Fibroblast of skin of right biceps (primary cell): ENCODE measurements around the gene GRIA3.
A peak's percentile ranks its signal among the peaks of the same experiment; 100 is the strongest.

Experiments
- DNase-seq: peaks from one replicate; pipeline ENCODE4 v3.0.0-alpha.2; 2013

GRIA3 gene

DNA sequence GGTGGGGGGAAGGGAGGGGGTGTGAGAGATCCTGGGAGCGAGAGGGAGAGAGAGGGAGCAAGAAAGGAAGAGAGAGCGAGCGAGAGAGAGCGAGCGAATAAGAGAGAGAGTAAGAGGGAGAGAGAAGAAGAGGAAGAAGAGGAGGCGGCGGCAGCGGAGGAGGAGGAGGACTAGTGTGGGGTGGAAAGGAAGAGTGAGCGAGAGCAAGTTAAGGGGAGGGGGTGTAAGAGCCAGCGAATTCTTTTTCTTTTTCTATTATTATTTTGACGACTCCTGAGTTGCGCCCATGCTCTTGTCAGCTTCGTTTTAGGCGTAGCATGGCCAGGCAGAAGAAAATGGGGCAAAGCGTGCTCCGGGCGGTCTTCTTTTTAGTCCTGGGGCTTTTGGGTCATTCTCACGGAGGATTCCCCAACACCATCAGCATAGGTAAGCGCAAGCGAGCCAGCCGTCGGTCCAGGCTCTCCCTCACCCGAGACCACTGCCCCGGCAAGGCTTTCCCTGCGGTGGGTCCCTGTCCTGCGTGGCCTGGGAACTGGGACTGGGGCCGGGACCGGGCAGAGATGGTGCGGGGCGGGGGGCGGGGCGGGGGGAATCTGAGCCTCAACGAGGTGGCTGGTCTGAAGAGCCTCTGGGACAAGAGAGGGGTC is at the start of gene GRIA3:
TSS of gene GRIA3 (plus strand) at position 60 of the 647 bp plus-strand sequence. CDS start at position 318, 258 bp downstream.
- peak; percentile 73 for DNase-seq

DNA sequence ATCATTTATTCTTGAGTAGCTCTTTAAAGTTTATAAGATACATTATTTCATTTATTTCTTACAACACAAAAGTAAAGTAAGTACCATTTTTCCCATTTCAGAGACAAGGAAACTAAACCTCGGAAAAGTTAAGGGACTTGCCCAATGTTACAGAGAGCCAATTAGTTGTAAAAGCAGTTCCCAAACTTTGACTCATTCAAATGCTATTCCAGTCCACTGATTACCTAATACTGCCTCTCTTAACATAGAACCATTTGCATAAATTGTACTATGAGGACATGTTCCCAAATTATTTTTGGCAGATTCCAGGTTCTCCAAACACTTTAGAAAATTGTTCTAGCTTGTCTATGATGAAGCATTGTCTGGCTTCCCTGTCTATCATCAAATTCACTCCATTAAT is 45.6 kb upstream of the GRIA3 start:
- DNase-seq, result peak; percentile 53

DNA sequence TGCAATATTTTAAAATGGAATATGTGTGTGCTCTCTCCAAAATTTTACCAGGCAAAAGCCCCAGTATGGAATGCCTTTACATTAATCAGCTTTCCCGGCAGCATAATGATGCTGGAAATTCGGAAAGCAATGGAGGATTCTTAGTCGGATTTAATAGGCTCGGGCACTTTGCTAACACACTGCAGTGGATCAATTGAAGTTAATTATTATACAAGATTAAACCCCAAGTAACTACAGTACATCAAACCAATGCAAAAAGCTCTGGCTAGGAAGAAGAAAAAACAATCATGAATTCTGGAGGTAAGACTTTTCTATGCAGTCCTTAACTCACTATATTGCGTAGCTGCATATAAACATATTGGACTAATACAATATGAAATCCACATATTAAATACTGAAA is 43.6 kb upstream of the GRIA3 start:
- no peak for DNase-seq

DNA sequence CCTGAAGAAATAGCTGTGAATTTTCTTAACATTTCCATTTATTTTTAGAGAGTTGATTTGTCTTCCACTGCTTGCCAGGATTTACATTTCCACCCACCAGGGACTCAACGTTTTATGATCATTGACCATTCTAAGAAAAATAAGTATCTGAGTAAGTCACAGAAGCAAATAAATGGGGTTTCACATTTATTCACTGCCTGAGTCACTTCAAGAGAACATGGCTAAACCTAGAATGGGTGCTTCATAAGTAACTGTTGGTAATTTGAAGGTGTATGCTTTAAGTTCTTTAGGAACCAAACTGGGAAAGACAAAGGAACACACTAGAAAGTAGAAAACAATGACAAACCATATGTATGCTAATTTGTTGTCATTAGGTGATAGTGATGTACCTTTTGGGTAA is 43.2 kb upstream of the GRIA3 start:
- no peak for DNase-seq

DNA sequence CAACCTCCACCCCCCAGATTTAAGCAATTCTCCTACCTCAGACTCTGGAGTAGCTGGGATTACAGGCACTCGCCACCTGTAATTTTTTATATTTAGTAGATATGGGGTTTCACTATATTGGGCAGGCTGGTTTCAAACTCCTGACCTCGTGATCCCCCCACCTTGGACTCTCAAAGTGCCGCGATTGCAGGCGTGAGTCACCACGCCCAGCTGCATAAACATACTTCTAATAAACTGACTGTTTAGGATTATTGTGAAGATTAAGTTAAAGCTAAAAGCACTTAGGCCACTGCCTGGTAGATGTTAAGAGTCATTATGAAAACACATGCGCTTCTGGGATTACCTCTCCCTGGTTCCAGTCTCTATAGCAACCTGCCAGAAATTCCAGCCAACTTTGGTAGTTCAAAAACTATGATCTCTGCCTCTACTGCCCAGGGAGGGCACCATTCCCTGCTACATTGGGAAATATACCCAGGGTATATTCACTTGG is 30.2 kb upstream of the GRIA3 start:
- DNase-seq, result no peak

DNA sequence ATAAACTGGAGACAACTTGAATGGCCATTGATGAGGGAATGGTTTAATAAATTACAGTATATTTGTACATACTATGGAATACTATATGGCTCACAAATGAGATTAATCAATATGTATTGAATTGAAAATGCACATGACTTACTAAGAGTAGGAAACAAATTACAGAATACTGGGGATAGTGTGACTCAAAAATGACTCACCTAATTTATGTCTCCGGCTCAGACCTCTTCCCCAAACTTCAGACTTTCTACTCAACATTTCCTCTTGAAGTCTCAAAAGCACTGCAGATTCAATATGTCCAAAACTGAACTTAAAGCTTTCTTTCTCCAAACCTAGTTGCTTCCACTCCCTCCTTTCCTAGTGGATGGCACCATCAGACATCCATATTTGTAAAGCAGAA is 28.8 kb upstream of the GRIA3 start:
- DNase-seq, result peak; percentile 18

DNA sequence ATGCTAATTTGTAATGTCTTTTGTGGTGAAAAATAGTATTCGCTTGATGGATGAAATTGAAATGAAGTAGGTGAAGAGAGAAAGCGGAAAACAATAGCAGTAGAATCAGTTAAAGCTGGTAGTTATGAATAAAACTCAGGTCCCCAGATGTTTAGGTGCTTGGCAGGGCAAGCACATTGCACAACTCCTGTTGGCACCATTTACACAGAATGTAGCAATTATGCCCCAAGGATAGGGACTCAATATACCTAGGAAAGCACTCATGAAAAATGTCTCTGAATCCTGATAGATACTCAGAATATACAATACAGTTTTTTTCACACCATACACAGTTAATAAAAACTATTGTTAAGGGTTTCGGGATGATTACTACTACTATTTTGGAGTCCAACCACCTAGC is 26.5 kb upstream of the GRIA3 start:
- no peak for DNase-seq

DNA sequence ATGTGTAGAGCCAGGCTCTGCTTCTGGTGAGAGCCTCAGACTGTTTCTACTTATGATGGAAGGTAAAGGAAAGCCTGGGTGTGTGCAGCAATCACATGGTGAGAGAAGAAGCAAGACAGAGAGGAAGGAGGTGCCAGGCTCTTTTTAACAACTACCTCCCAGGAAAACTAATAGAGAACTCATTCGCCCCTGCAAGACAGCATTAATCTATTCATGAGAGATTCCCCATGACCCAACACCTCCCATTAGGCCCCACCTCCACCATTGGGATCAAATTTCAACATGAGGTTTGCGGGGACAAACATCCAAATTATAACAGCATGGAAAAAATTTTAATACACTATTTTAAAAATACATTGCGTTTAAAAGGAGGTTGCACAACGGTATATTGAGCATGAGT is 24.7 kb upstream of the GRIA3 start:
- DNase-seq, result no peak

DNA sequence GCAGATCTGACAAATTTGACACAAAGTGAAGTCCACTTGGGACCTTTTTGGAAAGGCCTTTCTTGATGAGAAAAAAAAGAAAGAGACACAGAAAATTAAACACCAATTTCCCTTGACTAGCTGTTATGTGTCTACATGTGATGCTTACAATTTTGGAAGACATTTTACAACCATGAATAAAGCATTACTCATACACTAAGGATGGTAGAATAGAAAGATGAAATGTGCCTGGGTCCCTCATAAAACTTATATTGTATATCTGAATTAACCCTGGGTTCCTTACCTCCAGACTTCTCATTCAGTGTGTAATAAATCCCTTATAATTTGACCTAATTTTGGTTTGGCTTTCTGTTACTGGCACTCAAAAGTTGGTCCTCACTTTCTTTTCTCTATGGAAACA is 16.5 kb upstream of the GRIA3 start:
- no peak for DNase-seq

DNA sequence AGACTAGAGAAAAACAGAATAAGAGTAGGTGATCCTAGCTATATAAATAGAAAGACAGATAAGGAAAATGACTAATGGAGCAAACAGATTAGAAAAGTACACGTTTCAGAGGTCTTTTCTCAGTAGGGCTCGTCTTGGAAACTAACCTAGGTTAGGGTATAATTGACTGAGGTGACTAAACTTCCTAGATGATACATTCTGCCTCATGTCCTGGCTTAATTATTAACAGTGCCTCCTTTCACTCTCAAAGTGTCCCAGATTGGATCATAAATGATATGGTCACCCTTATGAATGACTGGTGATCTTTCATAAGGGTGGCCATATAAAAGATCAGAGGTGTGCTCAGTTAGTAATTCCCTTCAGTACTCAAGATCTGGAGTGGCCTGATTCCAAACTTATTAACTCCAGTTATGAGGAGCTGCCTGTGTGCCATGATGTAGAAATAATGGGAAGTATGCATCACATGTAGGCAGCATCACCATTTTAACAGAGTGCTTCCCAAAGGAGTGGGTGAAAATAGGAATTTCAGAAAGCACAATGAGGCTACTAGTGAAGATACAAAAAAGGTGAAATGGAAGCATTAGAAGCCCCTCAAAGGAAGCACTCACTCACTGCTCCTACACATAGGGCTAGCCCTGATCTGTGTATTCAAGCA is 14.7 kb upstream of the GRIA3 start:
- DNase-seq, result no peak

DNA sequence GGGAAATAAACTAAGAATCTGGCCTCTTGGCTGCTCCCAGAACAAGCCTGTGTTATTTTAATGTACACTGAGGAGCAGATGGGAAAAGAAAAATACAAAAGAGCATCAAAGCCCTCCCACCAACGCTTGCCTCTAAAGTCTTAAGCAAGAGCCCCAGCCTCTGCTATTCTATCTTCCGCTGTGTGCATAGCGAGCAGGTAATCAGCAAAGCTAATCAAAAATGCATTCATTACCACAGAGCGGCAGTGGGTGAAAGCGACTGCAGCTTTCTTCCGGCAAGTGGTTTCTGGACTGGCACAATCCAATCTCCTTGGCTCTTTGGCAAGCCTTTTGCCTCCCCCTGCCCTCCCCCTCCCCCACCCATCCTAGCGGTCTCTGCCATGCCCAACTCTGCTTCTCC is 13.5 kb upstream of the GRIA3 start:
- DNase-seq, result no peak

DNA sequence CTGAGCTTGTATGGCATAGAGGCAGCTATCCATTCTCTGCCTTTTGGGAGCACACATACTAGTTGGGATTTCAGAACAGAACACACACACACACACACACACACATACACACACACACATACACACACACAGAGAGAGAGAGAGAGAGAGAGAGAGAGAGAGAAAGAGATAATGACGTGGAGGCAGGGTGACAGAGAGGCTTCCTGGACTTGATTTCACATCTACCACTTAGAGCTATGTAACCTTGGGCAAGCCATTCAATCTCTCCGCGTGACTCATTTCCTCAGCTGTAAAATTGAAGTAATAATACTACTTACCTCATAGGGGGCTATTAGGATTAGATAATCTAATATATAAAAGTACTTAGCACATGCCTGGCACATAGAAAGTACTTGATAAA is 12.3 kb upstream of the GRIA3 start:
- peak; percentile 77 for DNase-seq

DNA sequence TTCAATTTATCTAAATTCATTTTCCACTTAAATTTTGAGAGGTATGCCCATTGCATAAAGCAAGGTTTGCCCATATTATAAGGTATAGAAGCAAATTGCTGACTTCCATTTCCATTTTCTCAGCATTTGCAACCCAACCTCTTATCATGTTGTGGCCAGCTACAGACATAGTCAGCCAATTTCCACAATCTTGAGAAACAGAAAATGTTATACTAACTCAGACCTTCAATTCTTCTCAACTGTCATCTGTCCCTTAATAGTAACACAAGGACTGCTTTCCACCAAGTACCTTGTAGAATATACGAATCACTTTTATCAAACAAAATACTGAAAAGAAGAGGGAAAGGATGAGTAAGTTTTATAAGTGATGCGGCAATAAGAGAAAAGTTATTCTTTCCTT is 11.2 kb upstream of the GRIA3 start:
- DNase-seq, result no peak

DNA sequence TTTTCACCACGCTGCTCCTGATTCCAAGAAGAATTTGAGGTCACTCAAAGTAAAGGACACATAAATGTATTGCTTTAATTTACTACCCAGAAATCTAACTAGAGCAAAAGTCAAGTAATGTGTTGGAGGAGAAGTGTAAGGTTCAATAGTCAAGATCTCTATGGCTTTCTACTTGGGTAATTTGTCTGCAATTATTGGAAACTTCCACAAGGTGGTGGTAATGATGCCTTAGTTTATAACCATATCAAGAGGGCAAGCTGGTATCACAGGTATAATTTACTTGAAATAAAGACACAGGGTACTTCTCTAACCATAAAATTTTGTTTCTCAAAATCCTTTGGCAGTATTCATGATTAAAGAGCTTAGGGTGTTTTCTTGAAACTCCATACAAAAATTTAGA is 10.2 kb upstream of the GRIA3 start:
- DNase-seq, result no peak

DNA sequence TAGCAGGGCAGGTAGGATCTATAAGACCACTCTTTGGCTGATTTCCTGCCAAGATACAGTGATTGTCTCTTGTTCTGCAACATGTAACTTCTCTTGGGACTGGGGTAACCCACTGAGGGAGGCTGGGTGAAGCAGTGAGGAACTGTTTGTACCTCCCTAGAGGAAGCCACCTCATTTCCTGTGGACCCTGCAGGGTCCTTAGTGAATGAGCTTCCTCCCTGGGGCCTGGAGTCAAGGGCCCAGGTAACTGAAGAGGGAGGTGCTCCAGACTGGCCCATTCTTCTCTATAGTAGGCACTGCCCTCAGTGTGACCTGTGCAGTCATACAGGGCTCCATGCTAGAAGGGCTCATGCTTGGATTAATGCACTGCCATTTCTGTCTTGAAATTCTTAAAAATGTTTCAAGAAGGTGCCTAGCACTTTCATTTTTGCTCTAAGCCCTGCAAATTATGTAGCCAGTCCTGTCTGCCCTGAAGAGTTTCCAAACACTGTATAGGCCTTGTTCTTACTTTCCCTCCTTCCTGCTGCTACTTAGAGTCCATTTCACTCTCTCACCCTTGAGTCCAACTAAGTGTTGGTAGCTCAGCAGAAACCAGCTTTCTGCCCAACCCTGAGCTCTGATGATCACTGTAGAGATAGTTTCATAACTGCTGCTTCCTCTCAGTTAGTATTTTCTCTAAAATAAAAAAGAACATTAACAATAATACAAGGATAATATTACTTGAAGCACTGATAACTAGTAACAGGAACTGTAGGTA is 8.5 kb upstream of the GRIA3 start:
- no peak for DNase-seq

DNA sequence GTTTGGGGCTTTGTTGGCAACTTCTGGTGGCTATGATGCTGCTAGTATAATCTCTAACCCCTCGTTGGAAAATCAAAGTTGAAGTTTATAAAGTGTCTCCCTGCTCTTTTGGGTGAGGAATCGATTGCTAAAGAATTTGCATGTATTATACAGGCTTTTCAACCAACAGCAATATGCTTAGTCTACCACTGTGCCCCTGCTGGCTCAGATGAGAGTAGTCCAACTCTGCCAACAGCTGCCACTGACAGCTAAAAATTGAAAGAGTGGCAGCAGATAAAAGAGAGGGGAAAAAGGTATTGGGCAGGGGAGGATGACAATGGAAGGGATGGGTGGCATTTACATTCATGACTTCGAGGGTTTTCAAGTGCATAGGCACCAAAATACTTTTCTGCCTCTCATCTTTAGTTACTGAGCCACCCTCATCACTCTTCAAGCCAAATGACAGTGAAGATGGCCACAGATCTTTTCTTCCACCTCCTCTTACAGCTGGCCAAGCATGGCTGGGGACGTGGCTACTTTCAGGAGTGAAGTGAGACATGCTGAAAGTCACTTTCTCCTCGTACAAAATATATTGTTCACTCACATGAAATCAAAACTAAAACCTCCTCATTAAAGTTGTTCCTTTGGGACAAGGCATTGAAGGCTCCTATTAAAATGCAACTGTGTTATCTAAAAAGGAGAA is 2.7 kb upstream of the GRIA3 start:
- DNase-seq, result no peak

DNA sequence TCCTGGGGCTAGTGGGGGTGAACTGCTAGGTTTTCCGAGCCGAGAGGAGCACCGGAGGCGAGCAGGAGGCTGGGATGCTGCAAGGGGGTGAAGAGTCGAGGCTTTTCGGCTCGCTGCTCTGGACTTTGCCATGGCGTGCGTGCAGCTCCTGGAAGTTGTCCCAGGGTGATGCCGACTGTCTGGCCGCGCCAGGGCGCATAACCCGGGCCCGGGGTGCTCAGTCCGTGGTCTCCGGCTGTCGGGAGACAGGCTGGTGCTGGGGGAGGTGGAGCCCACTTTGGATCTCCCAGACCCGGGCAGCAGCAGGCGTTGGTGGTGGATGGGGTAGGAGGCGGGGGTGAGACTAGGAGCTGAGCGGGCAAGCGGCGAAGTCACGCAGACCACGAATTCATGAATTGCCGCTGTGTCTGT is 793 bp downstream of the GRIA3 start:
- DNase-seq, result no peak

DNA sequence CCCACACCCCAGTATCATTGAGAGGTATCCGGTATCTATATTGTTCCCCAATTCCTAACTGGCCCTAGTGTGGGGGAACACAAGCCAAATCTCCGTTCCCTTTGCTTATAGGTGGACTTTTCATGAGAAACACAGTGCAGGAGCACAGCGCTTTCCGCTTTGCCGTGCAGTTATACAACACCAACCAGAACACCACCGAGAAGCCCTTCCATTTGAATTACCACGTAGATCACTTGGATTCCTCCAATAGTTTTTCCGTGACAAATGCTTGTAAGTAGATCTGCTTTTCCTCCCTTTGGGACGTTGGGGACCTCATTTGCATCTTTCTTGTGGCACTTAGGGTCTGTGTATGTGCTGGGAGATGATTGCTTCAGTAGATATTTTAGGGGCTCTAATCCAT is 1.6 kb downstream of the GRIA3 start:
- peak; percentile 36 for DNase-seq

DNA sequence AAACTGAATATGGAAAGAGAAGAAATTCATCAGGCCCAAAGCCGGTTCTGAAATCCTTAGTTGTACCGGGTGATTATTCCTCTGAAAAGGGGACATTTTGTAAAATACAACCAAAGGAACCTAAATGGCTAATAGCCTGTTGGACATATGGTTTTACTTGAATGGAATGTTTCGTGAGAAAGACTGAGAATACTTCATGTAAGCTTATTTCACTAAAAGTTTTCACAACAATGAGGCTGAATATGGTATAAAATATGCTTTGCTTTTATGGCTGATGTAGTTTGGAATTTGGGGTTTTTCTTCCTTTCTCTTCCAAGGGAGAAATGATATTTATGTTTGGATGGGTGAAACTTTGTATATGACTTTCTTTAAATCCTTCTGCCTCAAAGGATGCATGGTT is 2.7 kb downstream of the GRIA3 start:
- DNase-seq, result peak; percentile 49

DNA sequence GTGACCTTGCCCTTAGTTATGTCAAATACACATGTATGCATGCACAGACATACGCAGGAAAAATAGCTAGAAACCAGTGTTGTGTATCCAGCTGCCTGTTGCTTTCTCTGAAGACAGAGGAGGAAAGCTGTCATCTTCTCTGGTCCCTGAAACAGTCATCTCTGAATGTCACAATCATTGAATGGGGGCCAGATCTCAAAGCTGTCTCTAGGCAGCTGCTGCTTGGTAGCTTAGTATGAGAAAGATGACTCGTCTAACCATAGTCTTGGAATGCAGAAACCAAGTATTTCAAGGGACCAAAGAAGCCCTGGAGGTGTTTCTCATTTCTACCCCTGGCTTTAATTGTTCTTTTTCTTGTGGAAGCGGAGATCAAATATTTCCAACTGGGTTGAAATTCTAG is 4.0 kb downstream of the GRIA3 start:
- DNase-seq, result peak; percentile 75

DNA sequence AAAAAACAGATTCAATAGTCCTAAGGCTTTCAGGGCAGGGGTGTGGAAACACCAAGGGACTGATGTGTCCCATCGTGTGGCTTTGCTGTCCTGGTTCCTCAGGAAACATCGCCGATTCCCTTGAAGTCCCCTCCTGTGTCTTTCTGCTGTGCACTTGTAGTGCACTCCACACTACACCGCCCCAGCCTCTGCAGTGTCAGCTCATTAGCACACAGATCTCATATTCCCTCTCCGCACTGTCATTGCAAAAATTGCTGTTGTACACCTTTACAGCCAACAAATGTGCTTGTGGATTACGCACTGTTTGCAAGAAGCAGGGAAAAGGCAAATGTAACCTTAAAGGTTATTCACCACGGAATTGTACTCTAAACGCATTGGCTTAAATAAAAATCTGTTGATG is 5.3 kb downstream of the GRIA3 start:
- DNase-seq, result no peak

DNA sequence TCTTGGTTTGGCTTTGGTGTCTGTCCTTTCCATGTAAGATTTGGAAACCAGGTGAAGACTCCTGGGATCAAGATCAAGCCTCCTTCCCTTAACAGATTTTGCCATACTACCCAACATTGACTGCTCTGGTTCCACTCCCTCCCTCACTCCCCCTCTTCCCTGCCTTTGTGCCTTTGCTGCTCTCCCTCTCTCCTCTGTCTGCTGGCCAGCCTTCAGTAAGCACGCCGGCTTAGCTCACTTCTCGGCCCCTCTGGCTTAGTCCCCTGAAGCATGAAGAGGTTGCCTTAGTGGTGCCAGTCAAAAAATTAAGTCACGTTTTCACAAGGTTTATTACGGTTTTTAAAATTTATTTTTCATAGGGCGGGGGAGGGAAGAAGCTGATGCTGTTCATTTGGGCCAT is 6.0 kb downstream of the GRIA3 start:
- no peak for DNase-seq

DNA sequence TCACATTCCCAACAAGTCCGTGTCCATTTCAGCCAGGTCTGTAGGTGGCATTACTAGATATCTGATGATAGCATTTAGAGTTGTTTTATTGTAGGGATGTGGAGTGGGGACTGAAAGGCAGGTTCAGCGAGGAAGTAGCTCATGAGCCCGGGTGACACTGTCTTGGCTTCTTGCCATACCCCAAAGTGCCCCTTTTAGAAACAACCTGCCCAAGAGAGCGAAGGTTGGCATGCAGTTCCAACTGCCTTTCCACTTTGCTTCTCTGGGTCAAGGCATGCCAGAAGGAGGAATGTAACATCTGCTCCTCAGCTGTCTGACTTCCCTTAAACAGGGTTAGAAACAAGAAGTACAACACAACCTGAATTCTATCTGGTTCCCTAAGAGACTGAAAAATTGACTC is 9.0 kb downstream of the GRIA3 start:
- DNase-seq, result no peak

DNA sequence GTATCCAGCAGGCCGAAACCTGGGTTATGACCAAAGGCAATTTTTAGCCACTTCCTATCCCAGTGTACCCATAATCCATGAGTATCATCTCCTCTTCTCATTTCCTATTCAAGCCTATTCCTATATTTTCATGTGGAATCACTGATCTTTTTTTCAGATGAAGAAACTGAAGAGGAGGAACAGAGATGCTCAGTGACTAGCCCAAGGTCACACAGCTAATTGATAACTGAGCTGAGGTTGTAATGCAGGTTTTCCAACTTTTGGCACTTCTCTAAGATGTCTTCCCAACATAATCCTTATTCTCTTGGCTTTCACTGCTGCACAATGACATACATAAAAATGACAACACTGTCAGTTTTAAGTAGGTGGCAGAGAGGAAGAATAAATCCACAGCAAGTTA is 15.3 kb downstream of the GRIA3 start:
- DNase-seq, result no peak
